HG03039 (cell line): ENCODE measurements around the gene VPS13D.
"Not testable (repeated sequence)": the region's sequence is repeated elsewhere in the genome, so short reads cannot be mapped to it uniquely, and the experiment has no call there.

Experiments used
- ATAC-seq: cut with Tn5 transposase; IDR thresholded peaks from one replicate; pipeline ENCODE4 v1.9.1; 2021; ENCODE audit warnings: mild to moderate bottlenecking, moderate library complexity; ENCODE audit not compliant: unreplicated experiment

Gene VPS13D

DNA sequence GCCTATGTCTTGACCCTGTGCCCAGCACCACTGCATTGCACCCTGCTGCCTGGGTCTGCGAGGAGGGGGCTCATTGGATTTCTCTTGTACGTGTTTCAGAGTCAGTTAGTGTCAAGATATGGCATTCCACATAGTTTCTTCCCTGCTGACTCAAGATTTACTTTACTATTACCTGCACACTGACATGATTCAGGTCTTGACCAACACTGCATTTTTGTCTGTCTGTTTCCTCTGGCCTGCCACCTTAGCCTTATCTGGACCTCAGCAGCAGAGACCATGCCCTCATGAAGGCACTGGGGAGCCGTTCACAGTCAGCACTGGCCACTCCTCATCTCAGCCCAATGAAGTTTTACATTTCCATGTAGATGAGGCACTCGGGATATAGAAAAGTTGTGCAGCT is 232.8 kb downstream of the VPS13D start:
- no peak for ATAC-seq

DNA sequence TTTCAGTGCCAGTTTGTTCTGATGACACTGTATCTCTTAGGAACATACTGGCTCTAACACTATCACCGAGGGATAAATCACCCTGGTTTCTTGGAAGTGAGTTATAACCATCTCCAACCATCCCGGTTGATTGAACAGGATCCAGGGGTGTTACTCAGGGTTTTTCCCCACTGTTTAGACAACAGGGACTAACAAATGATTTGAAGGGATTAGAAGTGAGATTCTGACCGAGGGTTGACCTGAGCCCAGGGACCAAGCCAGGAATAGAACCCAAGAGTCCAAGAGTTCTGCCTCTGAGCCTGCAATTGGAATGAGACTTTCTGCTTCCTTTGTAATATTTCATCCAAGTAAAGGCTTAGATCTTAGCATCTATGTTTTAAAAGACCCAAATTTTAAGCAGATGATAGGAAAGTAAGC is 234.2 kb downstream of the VPS13D start:
- ATAC-seq: no peak

DNA sequence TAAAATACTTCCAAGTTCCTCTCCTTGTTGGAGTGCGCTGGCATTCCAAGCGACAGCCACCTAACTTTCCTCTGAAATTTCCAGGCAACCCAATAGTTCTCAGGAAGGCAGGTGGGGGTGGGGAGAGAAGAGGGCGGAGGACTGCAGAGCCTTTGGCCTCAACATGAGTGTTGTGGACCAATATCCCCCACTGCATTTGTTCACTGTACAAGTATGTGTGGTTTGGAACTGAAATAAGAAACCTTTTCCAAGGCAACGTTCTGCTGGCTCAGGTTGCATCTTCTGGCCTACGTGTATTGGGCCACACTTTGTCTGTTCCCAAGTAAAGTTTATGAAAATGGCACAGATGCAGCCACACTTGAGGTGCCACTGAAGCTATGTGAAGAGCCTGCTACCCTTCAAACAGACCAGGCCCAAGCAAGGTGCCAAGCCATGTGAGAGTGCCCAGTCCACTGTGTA is 234.8 kb downstream of the VPS13D start:
- ATAC-seq: no peak

DNA sequence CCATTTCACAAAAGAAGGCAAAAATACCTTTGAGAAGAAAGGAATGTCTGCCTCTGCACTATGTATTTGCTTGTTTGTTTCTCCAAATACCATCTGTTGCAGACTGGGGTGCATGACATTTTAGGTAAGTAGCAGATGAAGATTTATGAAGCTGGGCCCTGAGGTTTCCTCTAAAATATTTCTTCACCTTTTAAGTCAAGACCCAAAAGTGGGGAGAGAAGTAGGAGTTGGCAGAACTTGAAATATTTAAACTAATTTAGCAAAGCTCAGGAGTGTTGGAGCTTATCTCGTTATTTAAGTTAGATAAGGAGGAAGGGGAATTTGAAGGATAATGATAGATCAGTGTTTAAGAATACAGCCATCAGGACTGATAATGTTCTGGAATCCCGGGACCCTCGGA is 235.3 kb downstream of the VPS13D start:
- no peak for ATAC-seq

DNA sequence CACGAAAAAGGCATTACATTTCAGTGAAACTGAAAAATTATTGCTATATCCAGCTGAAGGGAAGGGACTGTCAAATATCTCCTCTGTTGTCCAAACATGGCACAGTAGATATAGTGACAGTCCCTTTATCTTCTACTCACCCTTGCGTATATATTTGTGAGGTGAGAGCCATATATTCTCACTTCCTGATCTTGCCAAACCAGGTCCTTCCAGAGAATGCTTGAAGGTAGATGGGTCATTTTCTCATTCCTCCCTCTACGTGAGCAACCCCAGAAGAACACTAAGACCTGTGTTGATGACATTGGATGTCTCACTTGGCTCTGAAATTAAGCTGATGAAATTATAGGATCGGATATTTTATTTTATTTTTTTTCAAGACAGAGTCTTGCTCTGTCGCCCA is 237.0 kb downstream of the VPS13D start:
- ATAC-seq: no peak

DNA sequence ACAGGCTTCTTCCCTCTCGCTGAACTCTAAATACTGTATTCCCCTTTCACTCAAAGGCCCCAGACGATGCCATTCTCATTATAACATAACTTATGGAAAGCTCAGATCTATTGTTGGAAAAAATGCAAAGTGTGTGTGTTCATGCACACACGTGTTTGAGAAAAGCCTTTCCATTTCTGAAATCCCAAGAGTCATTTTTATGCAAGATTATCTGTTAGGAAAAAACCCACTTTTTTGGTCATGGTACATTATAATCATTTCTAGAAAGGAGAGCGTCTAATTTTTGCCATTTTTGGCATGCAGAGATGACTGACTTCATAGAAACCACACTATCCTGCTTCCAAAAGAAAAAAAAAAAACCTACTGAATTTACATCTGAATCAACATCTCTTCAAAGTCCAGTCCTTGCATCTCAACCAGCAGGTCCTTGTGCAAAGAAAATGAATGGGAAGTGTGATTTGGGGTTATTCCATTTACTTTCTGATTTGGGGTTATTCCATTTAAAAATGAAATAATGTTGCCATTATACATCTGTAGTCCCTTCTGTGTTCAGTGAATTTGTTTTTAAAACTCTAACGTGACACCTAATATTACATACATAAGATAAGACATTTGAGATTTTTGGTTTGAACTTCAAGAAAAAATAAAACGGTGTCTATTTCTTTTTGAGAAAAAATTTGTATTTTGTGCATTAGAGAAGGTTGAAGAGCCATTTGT is 237.9 kb downstream of the VPS13D start:
- ATAC-seq: no peak

DNA sequence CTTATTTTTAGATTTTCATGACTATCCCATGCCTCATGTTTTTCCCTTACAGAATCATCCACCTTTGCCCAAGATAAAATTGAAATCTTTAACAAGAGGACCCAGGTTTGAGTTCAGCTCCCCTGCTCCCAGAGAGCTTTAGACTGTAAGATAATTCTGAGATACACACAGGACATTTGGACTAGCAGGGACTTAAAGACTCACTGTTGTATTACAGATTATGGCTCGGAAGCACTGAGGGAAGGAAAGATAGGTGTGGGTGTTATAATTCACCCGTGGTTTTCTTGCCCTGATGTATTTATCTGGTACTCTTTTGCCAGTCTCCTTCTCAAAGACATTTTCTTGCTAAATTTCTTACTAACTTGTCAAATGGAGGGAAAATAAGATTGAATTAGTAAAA is 238.5 kb downstream of the VPS13D start:
- ATAC-seq: no peak

DNA sequence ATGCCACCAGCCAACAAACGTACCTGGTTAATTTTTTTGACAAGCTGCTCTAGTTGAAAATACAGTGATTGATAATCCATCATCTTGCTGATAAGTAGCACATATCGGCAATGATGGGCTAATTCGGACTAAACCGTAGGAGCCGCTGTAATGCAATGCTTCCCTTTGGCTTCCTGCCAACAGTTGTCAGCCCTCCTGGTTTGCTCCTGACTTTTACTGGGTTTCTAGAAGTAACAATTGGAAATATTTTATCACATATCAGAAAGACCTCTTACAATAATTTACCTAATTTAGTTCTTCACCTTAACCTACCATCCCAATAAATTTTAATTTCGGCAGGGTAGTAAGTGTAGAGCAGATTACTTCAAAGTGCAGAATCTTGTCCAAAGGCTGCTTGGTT is 239.7 kb downstream of the VPS13D start:
- no peak for ATAC-seq

DNA sequence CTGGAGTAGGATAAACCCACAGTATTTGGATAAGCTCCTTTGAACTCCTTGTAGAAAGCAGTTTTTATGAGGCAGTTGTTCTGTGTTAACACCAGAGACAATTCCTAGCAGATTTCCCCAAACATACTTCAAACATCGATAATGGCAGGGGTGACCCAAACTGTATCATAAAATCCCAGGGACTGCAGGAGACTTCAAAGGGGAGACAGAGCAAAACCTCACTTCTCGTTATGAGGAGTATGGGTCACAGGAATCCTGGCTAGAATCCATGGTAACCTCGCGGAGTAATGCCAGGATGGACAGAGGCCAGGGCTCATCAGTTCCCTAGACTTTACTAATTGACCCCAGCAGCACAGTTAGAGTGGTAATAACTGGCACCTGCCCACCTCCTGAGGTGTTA is 240.2 kb downstream of the VPS13D start:
- no peak for ATAC-seq

DNA sequence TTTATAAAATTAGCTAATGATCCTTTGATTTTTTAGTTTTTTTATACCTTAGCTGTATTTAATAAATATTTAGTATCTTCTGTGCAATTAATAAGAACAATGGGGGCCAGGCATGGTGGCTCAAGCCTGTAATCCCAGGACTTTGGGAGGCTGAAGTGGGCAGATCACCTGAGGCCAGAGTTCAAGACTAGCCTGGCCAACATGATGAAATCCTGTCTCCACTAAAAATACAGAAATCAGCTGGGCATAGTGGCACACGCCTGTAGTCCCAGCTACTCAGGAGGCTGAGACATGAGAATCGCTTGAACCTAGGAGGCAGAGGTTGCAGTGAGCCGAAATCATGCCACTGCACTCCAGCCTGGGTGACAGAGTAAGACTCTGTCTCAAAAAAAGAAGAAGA is 241.1 kb downstream of the VPS13D start:
- not testable (repeated sequence) for ATAC-seq

DNA sequence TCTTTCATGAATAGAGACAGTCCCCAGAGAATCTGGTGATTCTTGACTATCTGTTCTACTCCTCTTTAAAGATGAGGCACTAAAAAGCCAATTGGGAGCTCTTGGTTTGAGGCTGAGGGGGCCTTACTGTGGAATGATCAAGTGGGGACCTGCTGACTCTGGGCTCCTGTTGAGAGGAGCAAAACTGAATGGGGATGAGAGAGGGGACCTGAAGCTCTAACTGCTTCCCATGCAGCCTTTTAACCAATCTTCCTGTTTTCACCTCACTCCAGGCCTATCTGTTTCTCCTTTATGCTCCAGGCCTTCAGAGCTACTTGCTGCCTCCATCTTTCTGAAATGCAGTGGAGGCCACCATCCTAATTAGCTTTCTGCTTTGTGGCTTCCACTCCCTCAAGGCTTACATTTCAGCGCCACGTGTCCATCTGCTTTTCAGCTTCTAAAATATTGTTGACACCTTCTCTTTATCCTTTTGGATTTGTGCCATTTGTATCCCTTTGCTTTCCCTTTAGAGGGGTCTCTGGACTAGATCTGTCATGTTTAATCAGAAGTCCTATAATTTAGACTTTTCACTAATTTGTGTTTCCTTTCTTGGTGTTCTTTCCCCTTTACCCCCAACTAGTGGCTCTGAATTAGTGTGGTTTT is 242.4 kb downstream of the VPS13D start:
- no peak for ATAC-seq

DNA sequence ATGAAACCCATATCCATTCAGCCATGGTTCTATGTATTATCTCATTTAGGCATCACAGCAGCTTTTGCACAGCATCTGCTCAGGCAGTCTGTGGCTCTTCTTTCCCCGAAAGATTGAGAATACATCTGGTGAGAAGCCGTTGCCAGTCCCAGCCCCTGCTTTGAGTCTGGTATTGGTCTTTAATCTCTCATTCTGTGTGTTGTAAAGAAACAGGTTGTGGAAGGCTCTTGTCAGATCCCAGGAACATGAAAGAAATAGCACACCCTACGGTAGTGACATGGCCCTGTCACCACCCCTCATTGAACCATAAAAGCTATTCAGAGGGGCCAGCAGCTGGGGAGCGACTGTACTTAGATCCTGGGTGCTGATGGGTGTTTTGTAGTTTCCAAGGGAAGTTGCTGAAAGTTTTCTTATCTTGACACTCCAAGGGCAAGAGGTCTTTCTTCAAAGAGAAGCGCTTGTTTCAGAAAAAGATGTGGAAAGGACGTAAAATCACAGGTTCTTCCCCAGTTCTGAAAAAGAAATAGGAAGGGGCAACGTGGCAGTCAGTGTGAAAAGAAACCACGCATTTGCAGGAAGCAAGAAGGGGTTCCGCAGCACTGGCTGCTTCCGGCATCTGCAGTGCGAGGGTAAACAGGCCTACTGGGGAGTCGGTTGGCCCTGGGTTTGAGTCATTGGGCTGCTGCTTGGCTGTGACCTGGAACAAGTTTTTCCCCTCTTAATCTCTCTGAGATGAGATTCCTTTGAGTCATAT is 243.1 kb downstream of the VPS13D start:
- ATAC-seq: no peak

DNA sequence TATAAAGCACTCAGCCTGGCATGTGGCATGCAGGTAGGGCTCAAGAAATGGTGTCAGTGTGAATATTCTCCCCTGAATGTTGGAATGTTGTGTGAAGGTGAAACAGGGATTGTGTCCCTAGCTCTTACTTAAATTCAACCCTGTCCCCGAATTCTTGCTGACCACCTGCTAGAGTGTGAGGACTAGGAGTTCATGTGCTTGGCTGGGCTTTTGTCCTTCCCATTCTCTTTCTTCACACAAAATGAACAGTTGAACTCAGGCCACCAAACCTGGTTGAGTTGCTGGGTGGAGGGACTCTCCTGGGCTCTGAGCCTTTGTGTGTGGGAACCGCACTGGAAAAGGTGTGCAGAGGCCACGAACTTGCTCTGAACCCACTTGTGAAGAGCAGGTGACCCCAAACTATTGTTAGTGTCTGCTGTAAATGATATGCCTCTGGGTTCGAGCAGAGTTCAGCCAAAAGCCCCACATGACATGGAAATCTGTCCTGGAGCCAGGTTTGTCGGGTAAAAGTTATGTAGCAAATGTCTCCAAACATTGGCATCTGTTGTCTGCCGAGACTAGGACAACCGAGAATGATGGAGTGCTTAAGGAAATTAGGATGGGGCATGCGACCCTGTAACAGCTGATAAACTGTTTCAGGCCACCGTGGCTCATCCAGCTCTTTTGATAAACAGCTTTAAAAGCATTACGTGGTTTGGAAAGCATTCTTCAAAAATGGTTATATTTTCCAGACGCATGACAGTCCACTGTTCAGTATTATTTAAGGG is 243.9 kb downstream of the VPS13D start:
- no peak for ATAC-seq

DNA sequence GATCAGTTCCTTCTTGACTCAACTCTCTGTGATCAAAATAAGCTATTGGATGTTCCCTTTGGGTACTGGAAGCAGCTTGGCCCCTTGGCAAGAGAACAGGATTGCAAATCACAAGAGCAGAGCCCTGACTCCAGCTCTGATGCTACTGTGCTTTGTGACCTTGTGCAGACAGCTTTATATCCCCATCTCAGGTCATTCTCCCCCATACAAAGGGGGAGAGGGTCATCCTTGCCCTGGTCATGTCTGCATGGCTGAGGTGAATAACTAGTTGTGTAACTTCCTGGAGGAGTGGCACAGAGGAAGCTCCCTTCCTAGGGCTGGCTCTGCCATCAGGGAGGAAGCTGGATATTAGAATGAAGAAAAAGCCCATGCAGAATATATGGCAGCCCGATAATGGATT is 245.3 kb downstream of the VPS13D start:
- ATAC-seq: no peak

DNA sequence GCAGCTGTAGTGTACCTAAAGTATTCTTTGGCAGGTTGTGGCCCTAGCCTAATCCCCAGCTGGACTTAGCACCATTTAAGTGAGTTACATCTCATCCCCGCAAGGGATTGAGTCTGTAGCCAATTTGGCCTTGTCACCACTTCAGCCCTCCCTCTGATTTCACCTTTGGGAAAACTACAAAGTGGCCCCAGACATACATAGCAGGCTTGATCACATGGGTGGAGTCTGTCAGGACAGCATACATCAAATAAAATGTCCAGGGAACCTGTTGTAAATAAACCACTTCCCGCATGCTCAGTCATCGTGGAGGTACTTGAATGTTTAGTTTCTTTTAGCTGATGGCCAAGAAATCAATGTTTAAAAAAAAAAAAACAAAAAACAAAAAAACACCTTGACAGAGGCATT is 245.7 kb downstream of the VPS13D start:
- no peak for ATAC-seq

DNA sequence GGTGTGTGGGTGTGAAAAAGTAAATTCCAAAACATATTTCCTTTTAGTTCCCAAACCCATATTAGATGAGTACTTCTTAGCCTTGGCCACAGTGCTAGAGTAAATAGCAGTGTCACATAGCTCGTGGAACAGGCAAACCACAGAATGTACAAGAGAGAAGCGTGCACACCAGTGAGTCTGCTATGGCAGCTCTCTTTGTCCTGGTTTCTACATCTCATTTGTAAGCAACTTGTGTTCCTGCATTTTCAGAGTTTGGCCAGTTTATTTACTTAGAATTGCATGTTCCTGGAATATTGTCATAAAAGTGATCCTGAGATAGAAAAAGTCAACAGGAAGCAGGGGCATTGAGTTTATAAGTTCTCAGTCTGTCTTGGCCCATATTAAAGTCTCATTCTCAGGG is 246.1 kb downstream of the VPS13D start:
- ATAC-seq: no peak

DNA sequence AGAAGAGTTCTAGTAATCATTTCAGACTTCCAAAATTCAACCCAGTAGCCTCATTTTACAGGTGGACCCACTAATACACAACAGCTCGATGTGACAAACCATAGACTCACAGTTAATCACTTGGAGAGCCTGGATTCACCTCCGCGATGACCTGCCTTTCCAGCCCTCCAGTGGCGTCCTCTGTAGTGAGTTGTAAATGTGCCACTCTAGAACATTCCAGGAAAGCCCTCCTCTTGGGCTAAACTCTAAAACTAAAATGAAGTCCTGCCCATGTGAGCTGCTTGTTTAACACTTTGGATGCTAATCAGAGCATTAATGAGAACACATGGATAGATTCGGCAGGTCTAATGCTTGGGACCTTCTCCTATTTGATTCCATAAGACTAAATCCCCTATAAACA is 247.5 kb downstream of the VPS13D start:
- no peak for ATAC-seq

DNA sequence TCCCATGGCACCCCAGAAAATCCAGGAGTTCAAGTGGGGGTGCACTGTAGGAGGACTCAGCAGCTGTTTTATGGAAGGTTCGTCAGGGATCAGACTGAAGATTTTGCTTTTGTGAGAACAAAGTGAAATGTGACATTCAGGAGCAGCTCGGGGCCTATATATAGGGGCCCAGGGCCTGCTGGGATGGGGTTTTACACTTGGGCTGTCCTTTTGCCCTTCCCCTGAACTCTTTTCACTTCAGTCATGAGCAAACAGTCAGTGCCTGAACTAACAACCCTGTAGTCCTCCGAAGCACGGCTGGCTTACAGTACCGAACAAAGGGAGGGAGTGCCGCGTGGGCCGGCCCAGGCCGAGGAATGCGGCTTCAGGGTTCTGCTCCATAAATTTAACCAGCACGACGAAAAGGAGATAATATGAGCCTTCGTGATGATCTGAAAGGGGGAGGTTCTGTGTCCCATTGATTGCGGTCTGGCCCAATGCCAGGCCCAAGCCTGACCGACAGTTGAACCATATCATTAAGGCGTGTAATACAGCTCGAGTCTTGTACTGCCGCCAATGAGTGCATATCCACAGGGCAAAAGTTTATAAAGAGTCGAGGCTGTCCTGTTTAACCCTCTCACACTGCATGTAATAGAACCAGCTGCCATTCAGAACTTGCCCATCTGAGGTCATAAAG is 248.2 kb downstream of the VPS13D start:
- no peak for ATAC-seq

DNA sequence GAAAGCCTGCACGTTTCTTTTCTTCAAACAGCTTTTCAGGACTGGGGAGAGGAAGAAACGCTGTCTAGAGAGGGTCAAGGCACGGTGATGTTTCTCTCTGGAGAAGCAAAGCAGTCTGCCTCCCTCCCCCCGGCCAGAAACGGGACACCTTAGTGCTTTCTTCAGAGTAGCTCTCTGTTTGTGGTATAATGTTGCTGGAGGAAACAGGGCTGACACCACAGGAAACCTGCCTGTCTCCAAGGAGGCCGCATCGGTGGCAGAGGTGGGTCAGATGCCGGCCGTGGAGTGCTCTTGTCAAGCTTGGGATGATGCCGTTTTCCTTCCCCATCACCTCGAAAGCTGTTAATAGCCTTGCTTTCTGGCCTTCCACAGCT is 248.8 kb downstream of the VPS13D start:
- no peak for ATAC-seq

DNA sequence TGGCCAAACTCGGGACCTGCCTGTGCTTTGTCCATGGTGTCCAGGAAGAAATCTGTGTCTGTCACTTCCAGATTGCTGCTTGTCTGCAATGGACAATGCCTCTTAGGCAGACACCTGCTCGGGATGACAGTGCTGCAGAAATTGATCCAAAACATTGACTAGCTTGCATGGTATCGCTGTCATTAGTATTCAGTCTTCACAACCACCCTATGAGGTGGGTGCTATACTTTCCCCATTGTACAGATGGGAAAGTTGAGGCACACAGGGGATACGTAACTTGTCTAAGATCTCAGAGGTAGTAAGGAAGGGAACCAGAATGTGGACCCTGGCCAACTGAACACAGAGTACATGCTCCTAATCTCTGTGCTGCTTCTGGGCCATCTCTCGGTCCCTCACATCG is 249.5 kb downstream of the VPS13D start:
- ATAC-seq: no peak

DNA sequence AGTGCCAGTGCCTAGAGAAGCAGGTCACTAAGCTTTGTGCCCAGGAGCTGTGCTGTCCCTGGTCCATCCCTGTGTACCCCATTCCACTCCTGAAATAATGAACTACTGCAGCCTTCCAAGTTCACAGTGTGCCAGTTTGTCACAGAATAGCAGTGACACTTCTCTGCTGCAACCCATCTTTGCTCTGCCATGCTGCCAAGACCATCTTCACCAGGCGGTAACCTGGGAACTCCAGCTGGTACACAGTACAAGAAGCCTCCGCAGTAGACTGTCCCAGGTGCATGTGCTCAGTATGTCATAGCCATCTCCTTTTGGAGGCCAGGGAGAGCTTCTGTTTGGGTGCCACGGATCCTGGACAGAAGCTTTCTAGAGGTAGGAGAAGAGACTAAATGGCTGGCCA is 250.2 kb downstream of the VPS13D start:
- no peak for ATAC-seq
